A549 (cell line): ENCODE results near the gene FREY1. TPM values are rescaled to one million over a fixed set of nuclear protein-coding genes. Genes with fewer than 3 reads are reported as not detected.

Experiments
- ATAC-seq, 2 experiments: fragments of 200-7000 bp in 1 of 2; fragments of >200 bp in 1 of 2; cut with Nextera tagmentation in 1 of 2; cut with Tn5 transposase in 1 of 2; 3 replicates each; pipeline versions ENCODE4 v1.8.0 to v1.9.1; 2018 to 2020; ENCODE audit warnings: mild to moderate bottlenecking in 1 of 2, moderate library complexity in 1 of 2
- CTCF ChIA-PET: fragments of 300-600 bp; sonication (Branson Sonifier 250); formaldehyde crosslinking; extraction: SDS; loops from one replicate; lab custom pipeline; 2021; ENCODE audit warnings: antibody characterized with exemption, inconsistent platforms; lab: Yijun Ruan, JAX
- POLR2A ChIA-PET: fragments of 350-600 bp; formaldehyde crosslinking; extraction: SDS; loops from one replicate; lab custom pipeline; 2021; ENCODE audit warnings: antibody characterized with exemption, inconsistent platforms; lab: Yijun Ruan, JAX
- DNase-seq, 2 experiments: peaks; one replicate each; pipeline versions ENCODE4 v3.0.0 to v3.0.0-alpha.2; 2011 to 2016; ENCODE audit warnings: low read depth in 1 of 2, low spot score in 1 of 2
- FAIRE-seq: peaks from 2 replicates; lab custom pipeline; 2011; peaks lifted over from hg19 to GRCh38; lab: Jason Lieb, UNC
- H3K27ac ChIP-seq, 2 experiments: fragments of >200 bp; sonication (Bioruptor Twin); formaldehyde crosslinking; 3 replicates each; pipeline ENCODE4 v1.5.1; 2016 to 2017
- H3K4me1 ChIP-seq: fragments of >200 bp; sonication (Bioruptor Twin); formaldehyde crosslinking; 3 replicates; pipeline ENCODE4 v1.6.1; 2016
- H3K4me2 ChIP-seq: fragments of >200 bp; sonication (Bioruptor Twin); formaldehyde crosslinking; 3 replicates; pipeline ENCODE4 v1.6.1; 2016
- H3K4me3 ChIP-seq: fragments of >200 bp; sonication (Bioruptor Twin); formaldehyde crosslinking; 3 replicates; pipeline ENCODE4 v1.5.1; 2016
- H3K9me3 ChIP-seq: fragments of >200 bp; sonication (Bioruptor Twin); formaldehyde crosslinking; 3 replicates; pipeline ENCODE4 v1.6.1; 2016
- CBX8 ChIP-seq: fragments of 200-600 bp; sonication (generic); IDR thresholded peaks from 2 replicates; pipeline ENCODE4 v1.6.1; 2016
- CHD2 ChIP-seq: fragments of 150-350 bp; IDR thresholded peaks from 2 replicates; pipeline ENCODE4 v1.6.1; 2014; ENCODE audit warnings: low read length; ENCODE audit not compliant: partially characterized antibody
- CHD4 ChIP-seq: fragments of 200-600 bp; sonication (generic); IDR thresholded peaks from 2 replicates; pipeline ENCODE4 v1.6.1; 2016; ENCODE audit warnings: antibody characterized with exemption, mild to moderate bottlenecking, borderline replicate concordance
- CTCF ChIP-seq: fragments of >200 bp; sonication (Bioruptor Twin); formaldehyde crosslinking; IDR thresholded peaks from 3 replicates; pipeline ENCODE4 v1.5.1; 2016
- E2F6 ChIP-seq: IDR thresholded peaks from 2 replicates; pipeline ENCODE4 v1.6.1; 2012; ENCODE audit warnings: low read depth, borderline replicate concordance
- EHF ChIP-seq: fragments of 250-450 bp; sonication (Bioruptor Pico); IDR thresholded peaks from 2 replicates; pipeline ENCODE4 v1.5.0; 2020; ENCODE audit warnings: mild to moderate bottlenecking
- ESRRA ChIP-seq: fragments of 150-350 bp; IDR thresholded peaks from 2 replicates; pipeline ENCODE4 v1.6.1; 2014; ENCODE audit warnings: mild to moderate bottlenecking, low read length, borderline replicate concordance
- FOSL2 ChIP-seq, 2 experiments: fragments of 450-650 bp in 1 of 2; fragments of >200 bp in 1 of 2; sonication (Bioruptor Twin) in 1 of 2; formaldehyde crosslinking; IDR thresholded peaks; 2 replicates each; pipeline versions ENCODE4 v1.5.0 to v1.6.1; 2016 to 2020; ENCODE audit warnings: mild to moderate bottlenecking in 1 of 2, moderate library complexity in 1 of 2
- GATA3 ChIP-seq: IDR thresholded peaks from 2 replicates; pipeline ENCODE4 v1.6.1; 2012; ENCODE audit warnings: borderline replicate concordance
- HOXB13 ChIP-seq: fragments of 250-450 bp; sonication (Bioruptor Pico); IDR thresholded peaks from 2 replicates; pipeline ENCODE4 v1.5.0; 2020; ENCODE audit warnings: low read depth, mild to moderate bottlenecking, moderate library complexity
- HOXB5 ChIP-seq: fragments of 250-450 bp; sonication (Bioruptor Pico); IDR thresholded peaks from 2 replicates; pipeline ENCODE4 v1.5.0; 2020; ENCODE audit warnings: mild to moderate bottlenecking, moderate library complexity
- JUN ChIP-seq, 2 experiments: fragments of >200 bp; sonication (Bioruptor Twin); formaldehyde crosslinking; IDR thresholded peaks; 2 replicates in 1 of 2; 3 replicates in 1 of 2; pipeline ENCODE4 v1.6.1; 2016 to 2017
- JUNB ChIP-seq: fragments of >200 bp; sonication (Bioruptor Twin); formaldehyde crosslinking; IDR thresholded peaks from 2 replicates; pipeline ENCODE4 v1.6.1; 2016
- NFE2L2 ChIP-seq: fragments of 150-350 bp; conservative IDR thresholded peaks from 2 replicates; pipeline ENCODE4 v1.6.1; 2014; ENCODE audit warnings: low read length
- RAD21 ChIP-seq, 2 experiments: fragments of >200 bp in 1 of 2; sonication (Bioruptor Twin) in 1 of 2; formaldehyde crosslinking in 1 of 2; IDR thresholded peaks in 1 of 2; conservative IDR thresholded peaks in 1 of 2; 2 replicates in 1 of 2; 3 replicates in 1 of 2; pipeline ENCODE4 v1.6.1; 2012 to 2018; ENCODE audit warnings: inconsistent platforms in 1 of 2
- RCOR1 ChIP-seq: fragments of 150-350 bp; IDR thresholded peaks from 2 replicates; pipeline ENCODE4 v1.6.1; 2014; ENCODE audit warnings: antibody characterized with exemption, low read length, low read depth
- RFX5 ChIP-seq: fragments of 450-650 bp; IDR thresholded peaks from 2 replicates; pipeline ENCODE4 v1.7.1; 2014; ENCODE audit warnings: antibody characterized with exemption, mild to moderate bottlenecking, moderate library complexity
- RNF2 ChIP-seq: fragments of 200-600 bp; sonication (generic); IDR thresholded peaks from 2 replicates; pipeline ENCODE4 v1.6.1; 2016; ENCODE audit warnings: low read depth, mild to moderate bottlenecking, antibody characterized with exemption, moderate library complexity, borderline replicate concordance
- USF2 ChIP-seq: fragments of 450-650 bp; IDR thresholded peaks from 2 replicates; pipeline ENCODE4 v1.6.1; 2014; ENCODE audit warnings: antibody characterized with exemption
- ZFP36 ChIP-seq: fragments of 450-650 bp; IDR thresholded peaks from 2 replicates; pipeline ENCODE4 v1.6.1; 2014; ENCODE audit warnings: borderline replicate concordance; ENCODE audit not compliant: partially characterized antibody
- ZSCAN20 ChIP-seq: fragments of 250-450 bp; sonication (Bioruptor Pico); IDR thresholded peaks from 2 replicates; pipeline ENCODE4 v1.8.0; 2022; ENCODE audit warnings: mild to moderate bottlenecking, moderate library complexity
- WGBS: methylation state at CpG from one replicate; pipeline ENCODE4 v1.1.6; 2017; ENCODE audit errors: missing lambda C conversion rate; 5-methylcytosine and 5-hydroxymethylcytosine counted together
- polyA plus RNA-seq, 4 experiments: library from polyadenylated mRNA; depleted of rRNA in 3 of 4; stranded (reverse); fragments of >200 nt; fragmentation: RNase III in 1 of 4; extraction: RNeasy Plus Mini Kit Qiagen cat#74134 plus additional on column Dnase treatment in 1 of 4; gene quantifications; 2 replicates in 3 of 4; 3 replicates in 1 of 4; pipeline ENCODE4 v1.2.3, GENCODE V29; 2011 to 2017
- TF ChIP-seq, protein P1 (sequence below): fragments of 250-450 bp; sonication (Bioruptor Pico); IDR thresholded peaks from 2 replicates; pipeline ENCODE4 v1.5.0; 2020; ENCODE audit warnings: low read depth, mild to moderate bottlenecking, moderate library complexity
- TF ChIP-seq, protein P2 (sequence below): fragments of >200 bp; sonication (Bioruptor Twin); formaldehyde crosslinking; IDR thresholded peaks from 2 replicates; pipeline ENCODE4 v1.6.1; 2016

The FREY1 gene
- polyA plus RNA-seq, 2 of the 4 experiments (the other 2 are of a cell fraction) = 0.17 to 0.21 TPM

GRCh38 chr11:45889555-45889954 is 17.5 kb downstream of the FREY1 start:
- CTCF ChIA-PET = no interaction called here
- TF ChIP-seq NFE2L2 = no peak
- TF ChIP-seq, protein P1, sequence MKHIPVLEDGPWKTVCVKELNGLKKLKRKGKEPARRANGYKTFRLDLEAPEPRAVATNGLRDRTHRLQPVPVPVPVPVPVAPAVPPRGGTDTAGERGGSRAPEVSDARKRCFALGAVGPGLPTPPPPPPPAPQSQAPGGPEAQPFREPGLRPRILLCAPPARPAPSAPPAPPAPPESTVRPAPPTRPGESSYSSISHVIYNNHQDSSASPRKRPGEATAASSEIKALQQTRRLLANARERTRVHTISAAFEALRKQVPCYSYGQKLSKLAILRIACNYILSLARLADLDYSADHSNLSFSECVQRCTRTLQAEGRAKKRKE = no peak
- TF ChIP-seq, all 56 proteins: peak for 0
- no peak overlapping the region for H3K4me3 ChIP-seq
- no peak for DNase-seq
- WGBS = 56% methylated on average over 8 of the region's 8 CpGs
- POLR2A ChIA-PET = no interaction called here
- H3K27ac ChIP-seq = no peak overlapping the region
- FAIRE-seq = no peak
- H3K4me2 ChIP-seq = no peak overlapping the region
- ATAC-seq = no peak
- no peaks in the 10 kb centered on the region for H3K4me1 ChIP-seq
- no peaks in the 10 kb centered on the region for H3K9me3 ChIP-seq

DNA sequence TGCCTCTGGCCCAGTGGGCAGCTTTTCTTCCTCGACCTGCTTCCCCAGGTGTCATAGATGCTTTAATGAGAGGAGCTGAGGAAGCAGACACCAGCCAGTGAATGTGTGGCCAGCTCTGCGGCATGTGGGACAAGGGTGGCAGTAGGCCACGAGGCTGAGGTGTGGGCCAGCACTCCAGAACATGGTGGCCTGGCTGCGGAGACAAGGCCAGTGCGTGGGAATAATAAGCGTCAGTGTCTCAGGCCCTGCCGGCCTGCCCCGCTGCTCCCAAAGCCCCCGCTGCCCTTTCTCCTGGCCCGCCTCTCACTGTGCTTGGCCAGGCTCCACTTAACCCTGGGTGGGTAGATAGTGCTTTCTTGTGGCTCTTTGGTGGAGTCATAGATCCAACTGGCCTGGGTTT is 19.5 kb downstream of the FREY1 start:
- 79% methylated on average over 10 of the region's 10 CpGs for WGBS
- ChIA-PET CTCF (interaction anchor here (0.7 kb wide), 1 partner anchor 15 kb away, joined by 3 read pairs; no protein-coding TSS in a partner anchor), POLR2A (no interaction called here)
- Histone ChIP-seq H3K4me2 (no peak overlapping the region), H3K9me3 (no peaks in the 10 kb centered on the region), H3K4me3 (no peak overlapping the region), H3K27ac (no peak overlapping the region), H3K4me1 (no peaks in the 10 kb centered on the region)
- FAIRE-seq (no peak), ATAC-seq (no peak), DNase-seq (no peak)
- TF ChIP-seq, protein P2, sequence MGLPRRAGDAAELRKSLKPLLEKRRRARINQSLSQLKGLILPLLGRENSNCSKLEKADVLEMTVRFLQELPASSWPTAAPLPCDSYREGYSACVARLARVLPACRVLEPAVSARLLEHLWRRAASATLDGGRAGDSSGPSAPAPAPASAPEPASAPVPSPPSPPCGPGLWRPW = no peak
- TF ChIP-seq HOXB13 (CRISPR knock-in tag) (no peak), RFX5 (no peak)

DNA sequence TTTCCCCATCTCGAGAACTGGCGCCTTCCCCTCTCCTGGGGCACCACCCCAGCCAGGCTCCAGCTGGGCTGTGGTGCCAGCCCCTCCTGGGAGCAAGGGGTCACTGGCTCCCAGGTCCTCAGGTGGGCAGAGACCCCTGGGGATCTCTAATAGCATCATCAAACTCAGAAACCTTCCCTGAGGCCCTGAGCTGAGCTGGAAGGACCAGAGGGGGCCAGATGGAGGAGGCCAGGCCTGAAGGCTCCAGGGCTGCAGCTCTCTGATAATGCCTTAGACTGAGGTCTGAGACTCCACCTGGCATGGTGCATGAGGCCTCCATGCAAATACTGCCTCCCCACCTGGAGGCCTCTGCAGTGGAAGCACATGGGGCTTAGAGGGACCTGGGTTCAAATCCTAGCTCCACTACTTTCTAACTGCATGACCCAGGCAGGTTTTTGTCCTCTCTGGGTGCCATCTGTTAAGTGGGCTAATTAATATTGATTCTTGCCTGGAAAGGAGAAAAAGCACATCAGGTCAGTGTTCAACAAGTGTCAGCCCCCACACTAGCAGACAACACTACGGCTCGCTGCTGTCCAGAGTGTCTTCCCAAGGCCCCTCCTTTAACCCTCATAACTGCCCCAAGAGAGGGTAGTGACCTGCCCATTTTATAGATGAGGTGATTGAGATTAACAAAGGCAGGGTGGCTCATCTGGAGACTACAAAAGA is 20.1 kb downstream of the FREY1 start:
- Histone ChIP-seq H3K27ac (no peak overlapping the region), H3K4me1 (peaks cover 2% of the 10 kb centered on the region; the same call in 2 of the 3 replicates), H3K9me3 (no peaks in the 10 kb centered on the region), H3K4me2 (no peak overlapping the region), H3K4me3 (no peak overlapping the region)
- ATAC-seq (no peak), FAIRE-seq (no peak), DNase-seq (no peak)
- TF ChIP-seq CBX8 (no peak), RNF2 (no peak), JUNB (no peak), CHD2 (no peak), ZSCAN20 (no peak), RCOR1 (no peak), HOXB5 (CRISPR knock-in tag) (no peak), GATA3 (no peak), FOSL2 (IDR thresholded peaks at IDR 0.05) (no peak), FOSL2 (CRISPR knock-in tag; IDR thresholded peaks at IDR 0.05) (no peak)
- POLR2A ChIA-PET = no interaction called here
- CTCF ChIA-PET = interaction anchor here (0.7 kb wide), 1 partner anchor 14 kb away, joined by 3 read pairs; no protein-coding TSS in a partner anchor
- WGBS = 92% methylated on average over 4 of the region's 4 CpGs

- peak overlapping the region in 1 of 2 experiments; percentile 52; a peak in 2 of 6 replicates for H3K27ac ChIP-seq
- DNase-seq = no peak
- H3K4me2 ChIP-seq = peak overlapping the region; percentile 76
- ChIA-PET CTCF (interaction anchor here (0.6 kb wide), 1 partner anchor 79 kb away, joined by 3 read pairs; no protein-coding TSS in a partner anchor), POLR2A (no interaction called here)
- FAIRE-seq = no peak
- no peaks in the 10 kb centered on the region for H3K9me3 ChIP-seq
- peak in 1 of 2 experiments; percentile 21; a peak in 3 of 6 replicates for ATAC-seq
- H3K4me1 ChIP-seq = peaks cover 10% of the 10 kb centered on the region
- peak overlapping the region; percentile 59 for H3K4me3 ChIP-seq
- 65% methylated on average over 14 of the region's 43 CpGs for WGBS
- TF ChIP-seq CHD4 (no peak), EHF (CRISPR knock-in tag) (no peak), CHD2 (no peak), CTCF (no peak), E2F6 (no peak), JUN (IDR thresholded peaks at IDR 0.05) (no peak), ZFP36 (no peak), RAD21 (conservative IDR thresholded peaks at IDR 0.05 in 1 of 2, IDR thresholded peaks at IDR 0.05 in 1 of 2) (no peak), USF2 (no peak), ESRRA (no peak)
- TF ChIP-seq, protein P2 = no peak
Measured at GRCh38 chr11:45885921-45886721, 20.9 kb downstream of the FREY1 start.
